Ishikawa (cell line): Measurements from ENCODE around the gene ADAMTS5.

Source experiments
- CEBPB ChIP-seq: IDR thresholded peaks from 2 replicates; pipeline ENCODE4 v1.6.1; 2012
- CREB1 ChIP-seq: IDR thresholded peaks from 2 replicates; pipeline ENCODE4 v1.6.1; 2012; ENCODE audit warnings: low read depth
- EGR1 ChIP-seq: IDR thresholded peaks from 2 replicates; pipeline ENCODE4 v1.6.1; 2012
- EP300 ChIP-seq: IDR thresholded peaks from 2 replicates; pipeline ENCODE4 v1.6.1; 2012; ENCODE audit warnings: borderline replicate concordance
- FOXM1 ChIP-seq: IDR thresholded peaks from 2 replicates; pipeline ENCODE4 v1.6.1; 2012; ENCODE audit warnings: low read depth, borderline replicate concordance
- NFIC ChIP-seq: IDR thresholded peaks from 2 replicates; pipeline ENCODE4 v1.6.1; 2012
- RAD21 ChIP-seq: IDR thresholded peaks from 2 replicates; pipeline ENCODE4 v1.6.1; 2012; ENCODE audit warnings: low read depth
- TAF1 ChIP-seq: IDR thresholded peaks from 2 replicates; pipeline ENCODE4 v1.6.1; 2012; ENCODE audit warnings: low read depth, mild to moderate bottlenecking
- TCF12 ChIP-seq: IDR thresholded peaks from 2 replicates; pipeline ENCODE4 v1.6.1; 2012; ENCODE audit warnings: low read depth
- TEAD4 ChIP-seq: IDR thresholded peaks from 2 replicates; pipeline ENCODE4 v1.6.1; 2012
- YY1 ChIP-seq: IDR thresholded peaks from 2 replicates; pipeline ENCODE4 v1.6.1; 2012; ENCODE audit warnings: low read depth
- ZBTB7A ChIP-seq: IDR thresholded peaks from 2 replicates; pipeline ENCODE4 v1.6.1; 2012; ENCODE audit warnings: low read depth
- TF ChIP-seq, protein P1 (sequence below): IDR thresholded peaks from 2 replicates; pipeline ENCODE4 v1.6.1; 2012
- TF ChIP-seq, protein P2 (sequence below): IDR thresholded peaks from 2 replicates; pipeline ENCODE4 v1.6.1; 2012
- TF ChIP-seq, protein P3 (sequence below): IDR thresholded peaks from 2 replicates; pipeline ENCODE4 v1.6.1; 2012; ENCODE audit warnings: low read depth, mild to moderate bottlenecking

ADAMTS5 gene

DNA sequence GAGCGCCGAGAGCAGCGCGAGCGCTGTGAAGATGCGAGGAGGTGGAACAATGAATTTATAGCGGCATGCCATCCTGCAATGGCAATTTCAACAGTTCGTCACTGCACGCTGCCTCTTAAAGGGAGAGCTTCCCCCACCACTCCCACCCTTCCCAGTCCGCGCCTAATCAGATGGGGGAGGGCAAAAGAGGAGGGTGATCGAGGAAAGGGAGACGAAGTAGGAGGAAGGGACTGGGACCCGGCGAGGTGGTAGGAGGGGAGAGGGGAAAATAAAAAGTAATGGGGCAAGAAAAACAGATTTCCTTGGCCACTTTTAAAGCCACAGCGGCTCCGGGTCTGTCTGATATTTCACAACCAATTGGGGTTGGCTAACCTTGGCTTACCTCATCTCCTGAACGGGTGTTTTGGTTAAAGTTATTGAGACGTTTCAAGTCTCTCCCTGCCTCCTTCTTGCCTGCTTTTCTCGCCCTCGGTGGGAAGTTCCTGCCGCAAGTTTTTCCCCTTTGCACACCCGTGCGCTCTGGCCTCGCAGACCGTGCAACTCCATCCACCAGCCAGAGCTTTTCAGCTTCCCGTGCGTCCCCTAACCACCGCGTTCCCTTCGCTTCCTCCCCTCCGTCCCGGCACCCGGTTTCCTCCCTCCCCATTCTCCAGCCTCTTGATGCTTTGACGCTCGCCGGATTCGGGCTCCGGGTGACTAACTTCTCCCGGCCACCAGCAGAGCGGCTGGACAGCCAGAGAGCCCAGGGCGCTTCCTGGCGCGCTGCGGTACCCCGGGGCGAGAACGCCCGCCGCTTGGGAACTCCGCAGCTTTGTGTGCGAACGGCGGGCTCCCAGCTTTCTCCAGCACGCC lies at the start of gene ADAMTS5:
ADAMTS5 (minus strand) TSS at position 27 of the 852 bp plus-strand sequence. CDS start 697 bp downstream, outside the sequence.
- peak; percentile 35; the same call in 1 of the 2 replicates for TF ChIP-seq TCF12
- TF ChIP-seq CEBPB: peak; percentile 70
- TF ChIP-seq RAD21: no peak
- no peak for TF ChIP-seq CREB1
- no peak for TF ChIP-seq TAF1
- TF ChIP-seq, protein P1, sequence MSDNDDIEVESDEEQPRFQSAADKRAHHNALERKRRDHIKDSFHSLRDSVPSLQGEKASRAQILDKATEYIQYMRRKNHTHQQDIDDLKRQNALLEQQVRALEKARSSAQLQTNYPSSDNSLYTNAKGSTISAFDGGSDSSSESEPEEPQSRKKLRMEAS: no peak
- TF ChIP-seq, protein P2, sequence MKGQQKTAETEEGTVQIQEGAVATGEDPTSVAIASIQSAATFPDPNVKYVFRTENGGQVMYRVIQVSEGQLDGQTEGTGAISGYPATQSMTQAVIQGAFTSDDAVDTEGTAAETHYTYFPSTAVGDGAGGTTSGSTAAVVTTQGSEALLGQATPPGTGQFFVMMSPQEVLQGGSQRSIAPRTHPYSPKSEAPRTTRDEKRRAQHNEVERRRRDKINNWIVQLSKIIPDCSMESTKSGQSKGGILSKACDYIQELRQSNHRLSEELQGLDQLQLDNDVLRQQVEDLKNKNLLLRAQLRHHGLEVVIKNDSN: no peak
- TF ChIP-seq ZBTB7A: peak; percentile 40; the same call in 1 of the 2 replicates
- TF ChIP-seq, protein P3, sequence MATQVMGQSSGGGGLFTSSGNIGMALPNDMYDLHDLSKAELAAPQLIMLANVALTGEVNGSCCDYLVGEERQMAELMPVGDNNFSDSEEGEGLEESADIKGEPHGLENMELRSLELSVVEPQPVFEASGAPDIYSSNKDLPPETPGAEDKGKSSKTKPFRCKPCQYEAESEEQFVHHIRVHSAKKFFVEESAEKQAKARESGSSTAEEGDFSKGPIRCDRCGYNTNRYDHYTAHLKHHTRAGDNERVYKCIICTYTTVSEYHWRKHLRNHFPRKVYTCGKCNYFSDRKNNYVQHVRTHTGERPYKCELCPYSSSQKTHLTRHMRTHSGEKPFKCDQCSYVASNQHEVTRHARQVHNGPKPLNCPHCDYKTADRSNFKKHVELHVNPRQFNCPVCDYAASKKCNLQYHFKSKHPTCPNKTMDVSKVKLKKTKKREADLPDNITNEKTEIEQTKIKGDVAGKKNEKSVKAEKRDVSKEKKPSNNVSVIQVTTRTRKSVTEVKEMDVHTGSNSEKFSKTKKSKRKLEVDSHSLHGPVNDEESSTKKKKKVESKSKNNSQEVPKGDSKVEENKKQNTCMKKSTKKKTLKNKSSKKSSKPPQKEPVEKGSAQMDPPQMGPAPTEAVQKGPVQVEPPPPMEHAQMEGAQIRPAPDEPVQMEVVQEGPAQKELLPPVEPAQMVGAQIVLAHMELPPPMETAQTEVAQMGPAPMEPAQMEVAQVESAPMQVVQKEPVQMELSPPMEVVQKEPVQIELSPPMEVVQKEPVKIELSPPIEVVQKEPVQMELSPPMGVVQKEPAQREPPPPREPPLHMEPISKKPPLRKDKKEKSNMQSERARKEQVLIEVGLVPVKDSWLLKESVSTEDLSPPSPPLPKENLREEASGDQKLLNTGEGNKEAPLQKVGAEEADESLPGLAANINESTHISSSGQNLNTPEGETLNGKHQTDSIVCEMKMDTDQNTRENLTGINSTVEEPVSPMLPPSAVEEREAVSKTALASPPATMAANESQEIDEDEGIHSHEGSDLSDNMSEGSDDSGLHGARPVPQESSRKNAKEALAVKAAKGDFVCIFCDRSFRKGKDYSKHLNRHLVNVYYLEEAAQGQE: no peak
- peak; percentile 48 for TF ChIP-seq TEAD4
- TF ChIP-seq FOXM1: no peak
- peak; percentile 52; the same call in 1 of the 2 replicates for TF ChIP-seq EP300
- no peak for TF ChIP-seq EGR1
- no peak for TF ChIP-seq YY1
- TF ChIP-seq NFIC: peak; percentile 16; the same call in 1 of the 2 replicates

DNA sequence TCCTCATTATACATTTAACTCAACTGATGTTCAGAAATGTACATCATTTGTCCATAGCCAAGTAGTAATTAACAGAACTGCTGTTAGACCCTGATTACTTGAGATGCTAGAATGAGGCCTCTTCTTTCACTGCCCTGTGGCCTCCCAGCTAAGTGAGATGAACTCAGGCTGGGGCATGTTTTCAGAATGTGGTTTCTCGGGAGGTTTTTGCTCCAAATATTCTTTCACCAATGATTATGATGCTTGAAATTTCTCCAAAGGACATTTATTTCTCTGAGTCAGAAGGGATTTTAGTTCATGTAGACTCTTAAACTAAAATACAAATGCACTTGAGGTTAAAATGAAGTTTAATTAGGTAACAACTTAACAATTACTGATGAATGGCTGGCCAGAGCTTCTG lies 34.6 kb upstream of the ADAMTS5 start:
- TF ChIP-seq CREB1 (no peak), TAF1 (no peak)

DNA sequence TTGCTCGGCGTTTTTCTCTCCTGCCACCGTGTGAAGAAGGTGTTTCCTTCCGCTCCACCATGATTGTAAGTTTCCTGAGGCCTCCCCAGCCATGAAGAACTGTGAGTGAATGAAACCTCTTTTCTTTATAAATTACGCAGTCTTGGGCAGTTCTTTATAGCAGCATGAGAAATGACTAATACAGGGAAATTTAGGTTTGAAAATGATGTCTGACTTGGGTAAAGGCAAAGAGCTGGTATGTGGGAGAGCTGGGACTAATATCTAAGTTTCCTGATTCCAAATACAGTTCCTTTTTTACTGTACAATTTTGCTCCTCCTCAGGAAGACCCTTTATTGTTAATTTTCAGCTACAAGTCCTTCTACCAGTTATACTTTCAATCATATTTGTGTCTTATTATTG lies 16.7 kb upstream of the ADAMTS5 start:
- no peak for TF ChIP-seq EP300
- no peak for TF ChIP-seq ZBTB7A
- no peak for TF ChIP-seq TEAD4
- no peak for TF ChIP-seq FOXM1
- TF ChIP-seq CREB1: no peak
- TF ChIP-seq, protein P1: no peak
- TF ChIP-seq EGR1: no peak
- TF ChIP-seq, protein P2: no peak
- no peak for TF ChIP-seq TAF1
- TF ChIP-seq TCF12: no peak
- TF ChIP-seq, protein P3: no peak
- TF ChIP-seq CEBPB: no peak
- TF ChIP-seq YY1: no peak

DNA sequence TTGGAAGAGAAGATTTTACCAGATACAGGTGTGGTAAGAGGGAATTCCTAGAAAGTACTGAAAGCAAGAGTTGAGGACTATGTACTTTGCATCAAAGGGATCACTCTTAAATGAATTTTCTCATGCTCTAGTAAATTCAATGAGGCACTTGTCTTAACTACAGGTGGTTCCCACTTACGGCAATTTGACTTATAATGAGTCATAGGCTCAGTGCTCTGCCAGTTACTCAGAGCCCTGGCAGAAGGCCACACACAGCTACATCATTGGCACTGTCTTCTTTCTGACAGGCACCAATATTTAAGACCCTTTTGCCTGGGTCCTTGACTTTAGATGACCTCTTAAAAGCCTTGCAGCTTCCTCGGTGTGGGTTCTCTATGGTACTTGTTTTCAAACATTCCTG lies 15.9 kb upstream of the ADAMTS5 start:
- TF ChIP-seq TAF1 (no peak), CEBPB (peak; percentile 37; the same call in 1 of the 2 replicates), TCF12 (peak; percentile 85), CREB1 (no peak), YY1 (no peak), EGR1 (no peak), EP300 (peak; percentile 79), ZBTB7A (no peak), TEAD4 (peak; percentile 79), NFIC (peak; percentile 92), RAD21 (peak; percentile 9; the same call in 1 of the 2 replicates), FOXM1 (no peak)
- TF ChIP-seq, protein P2: 0 out of 2 replicates have a peak, but pooled peaks have one; percentile 10
- TF ChIP-seq, protein P1: no peak
- TF ChIP-seq, protein P3: no peak
